MV-4-11 (cell line): ENCODE results near the gene RNF26.
A peak's percentile ranks its signal among the peaks of the same experiment; 100 is the strongest.
"Not testable (repeated sequence)": the region's sequence is repeated elsewhere in the genome, so short reads cannot be mapped to it uniquely, and the experiment has no call there.

ENCODE experiments used
- DNase-seq: peaks from one replicate; lab custom pipeline; 2025; lab: John Stamatoyannopoulos, UW

Gene RNF26

GRCh38 chr11:119371778-119372182 is 37.5 kb downstream of the RNF26 start:
- peak; percentile 45 for DNase-seq

GRCh38 chr11:119372260-119373058 is 38.1 kb downstream of the RNF26 start:
- DNase-seq = no peak

- no peak for DNase-seq
Observed at GRCh38 chr11:119373059-119373920, 39.0 kb downstream of the RNF26 start.

DNA sequence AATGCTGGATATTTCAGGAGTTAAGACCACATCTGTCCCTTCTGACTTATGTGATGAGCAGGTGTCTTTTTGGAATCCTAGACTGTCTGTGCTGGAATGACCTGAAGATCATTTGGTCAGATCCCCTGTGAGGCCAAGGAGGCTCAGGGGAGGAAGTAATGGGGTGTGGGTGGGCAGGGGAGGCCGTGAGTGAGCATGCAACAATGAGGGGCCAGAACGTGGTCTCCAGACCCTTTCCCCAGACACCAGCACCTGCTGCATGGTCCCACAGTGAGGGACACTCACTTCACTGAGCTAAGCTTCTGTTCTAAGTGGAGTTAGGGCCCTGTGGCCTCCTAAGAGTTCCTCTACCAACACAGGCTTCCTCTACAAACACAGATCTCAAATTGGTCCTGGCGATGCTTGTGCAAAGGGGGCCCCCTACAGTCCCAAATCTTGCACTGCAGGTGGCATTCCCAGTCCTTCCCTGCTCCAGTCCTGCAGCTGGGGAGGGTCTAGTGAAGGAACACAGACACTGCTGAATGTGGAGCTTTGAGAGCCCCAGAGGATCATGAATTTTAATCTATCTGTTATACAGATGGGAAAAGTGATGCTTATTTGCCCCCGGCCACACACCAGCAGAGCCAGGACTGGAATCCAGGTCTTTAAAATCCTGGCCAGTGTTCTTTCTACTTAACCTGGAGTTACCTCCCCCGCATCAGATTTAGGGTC is 39.7 kb downstream of the RNF26 start:
- DNase-seq = peak; percentile 49

- DNase-seq = peak; percentile 4
Observed at GRCh38 chr11:119374632-119375336, 40.5 kb downstream of the RNF26 start.

GRCh38 chr11:119375337-119376196 is 41.2 kb downstream of the RNF26 start:
- no peak for DNase-seq

DNA sequence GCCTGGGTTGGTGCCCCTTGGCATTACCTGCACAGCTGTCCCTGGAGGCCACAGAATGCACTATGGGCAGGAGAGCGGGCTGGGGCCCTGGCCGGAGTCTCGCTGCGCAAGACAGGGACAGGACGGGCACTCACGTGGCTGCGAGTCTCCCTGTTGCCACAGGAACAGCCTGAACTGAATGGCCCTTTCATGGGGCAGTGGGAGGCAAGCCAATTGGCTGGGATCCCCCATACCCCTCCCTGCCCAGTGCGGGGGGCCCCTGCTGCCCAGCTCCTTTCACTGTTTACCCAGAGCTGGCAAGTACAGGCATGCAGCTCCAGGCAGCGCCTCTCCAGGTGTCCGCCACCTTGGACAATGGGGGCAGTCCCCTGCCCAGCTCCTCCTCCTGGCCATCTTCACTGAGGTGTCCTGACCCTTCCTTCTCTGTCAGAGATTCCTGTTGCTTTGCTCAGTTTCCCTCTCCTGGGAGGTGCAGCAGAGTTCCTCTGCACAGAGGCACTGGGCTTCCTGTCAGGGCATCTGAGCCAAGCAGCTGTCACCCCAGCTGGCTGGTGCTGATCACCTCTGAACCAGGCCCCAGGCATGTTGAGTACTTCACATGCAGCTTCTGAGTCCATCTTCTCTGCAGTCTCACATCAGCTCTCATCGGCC is 42.0 kb downstream of the RNF26 start:
- no peak for DNase-seq

GRCh38 chr11:119377112-119377901 is 43.0 kb downstream of the RNF26 start:
- DNase-seq = no peak

- no peak for DNase-seq
Observed at GRCh38 chr11:119377961-119378667, 43.8 kb downstream of the RNF26 start.

DNA sequence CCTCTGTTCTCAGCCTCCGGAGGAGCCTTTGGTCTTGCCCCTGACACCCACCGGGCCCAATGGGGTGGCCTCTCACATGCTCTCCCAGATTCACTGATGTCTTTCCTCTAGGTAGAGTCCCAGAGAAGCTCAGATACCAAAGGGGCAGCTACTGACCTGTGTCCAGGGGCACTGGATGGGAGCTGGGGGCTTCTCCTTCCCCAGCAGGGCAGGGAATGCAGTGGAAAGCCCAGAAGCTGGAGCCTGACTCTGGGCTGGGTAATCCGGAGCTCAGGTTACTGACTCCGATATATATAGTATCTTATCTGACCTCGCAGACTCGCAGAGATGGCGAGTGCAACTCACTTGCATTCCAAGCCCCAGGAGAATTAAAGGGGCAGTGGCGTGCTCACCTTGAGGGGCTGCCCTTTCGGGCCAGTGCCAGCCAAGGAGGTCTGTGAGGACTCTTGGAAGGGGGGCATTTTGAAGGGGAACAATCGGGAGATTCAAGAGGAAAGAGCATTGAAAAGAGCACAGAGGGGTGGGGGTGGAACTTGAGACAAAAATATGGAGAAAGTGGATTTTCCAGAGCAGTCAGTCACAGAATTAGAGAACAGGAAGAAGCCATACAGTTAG is 44.6 kb downstream of the RNF26 start:
- DNase-seq = no peak

GRCh38 chr11:119380160-119380826 is 46.0 kb downstream of the RNF26 start:
- no peak for DNase-seq

DNA sequence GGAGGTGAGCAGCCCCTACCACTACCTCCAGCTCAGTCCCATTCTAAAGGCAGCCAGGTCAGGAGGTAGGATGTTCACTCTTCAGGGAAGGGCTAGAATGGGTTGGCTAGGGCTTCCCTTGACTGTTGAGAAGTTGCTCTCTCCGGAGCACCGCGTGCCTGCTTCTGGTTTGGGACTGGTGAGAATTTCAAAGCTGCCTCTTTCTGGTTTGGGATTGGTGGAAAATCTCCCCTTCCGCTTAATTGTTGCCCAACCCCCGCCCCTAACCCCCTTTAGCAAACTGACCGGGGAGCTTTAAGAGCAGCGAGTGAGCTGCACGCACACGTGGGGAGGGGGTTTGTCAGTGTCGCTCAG is 46.5 kb downstream of the RNF26 start:
- peak; percentile 17 for DNase-seq

DNA sequence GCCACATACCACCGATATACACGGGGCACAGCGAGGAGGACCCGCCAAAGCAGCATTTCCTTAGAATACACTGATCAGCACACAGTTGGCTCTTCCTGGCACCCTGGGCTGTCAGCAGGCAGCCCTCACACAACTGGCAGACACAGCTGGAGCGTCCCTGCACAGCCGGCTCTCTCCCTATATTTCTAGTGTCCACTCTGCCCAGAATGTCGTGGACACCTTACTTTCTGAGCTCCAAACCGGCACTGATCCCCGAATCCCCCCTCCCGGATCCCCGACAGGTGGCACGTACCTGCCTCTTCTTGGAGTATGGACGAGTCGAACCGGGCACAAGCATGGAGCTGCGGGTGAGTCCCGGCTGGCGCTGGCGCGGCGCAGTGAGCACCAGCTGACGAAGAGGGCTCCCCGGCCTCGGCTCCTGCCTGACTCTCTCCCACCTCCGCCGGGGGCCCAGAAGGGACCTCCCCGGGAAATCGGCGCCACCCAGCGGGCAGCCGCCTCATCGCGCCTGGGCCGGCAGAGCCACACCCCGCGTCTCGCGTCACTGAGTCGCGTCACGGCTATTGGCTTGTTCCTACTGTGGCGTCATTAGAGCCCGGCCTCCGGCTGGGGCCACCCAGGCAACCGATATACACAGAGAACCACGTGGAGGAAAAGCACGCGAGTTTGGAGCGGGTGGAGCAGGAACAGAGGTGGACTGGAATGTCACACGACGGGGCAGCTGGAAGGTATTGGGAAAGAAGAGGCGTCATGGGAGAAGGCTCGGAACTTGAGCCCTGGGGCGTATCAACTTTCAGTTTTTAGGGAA is 47.1 kb downstream of the RNF26 start, which contains the start of gene USP2:
Gene USP2 (minus strand): TSS at position 510 of the 808 bp plus-strand sequence. CDS start 8,210 bp downstream, outside the sequence.
- peak; percentile 92 for DNase-seq

GRCh38 chr11:119382101-119382500 is 47.8 kb downstream of the RNF26 start:
- no peak for DNase-seq

DNA sequence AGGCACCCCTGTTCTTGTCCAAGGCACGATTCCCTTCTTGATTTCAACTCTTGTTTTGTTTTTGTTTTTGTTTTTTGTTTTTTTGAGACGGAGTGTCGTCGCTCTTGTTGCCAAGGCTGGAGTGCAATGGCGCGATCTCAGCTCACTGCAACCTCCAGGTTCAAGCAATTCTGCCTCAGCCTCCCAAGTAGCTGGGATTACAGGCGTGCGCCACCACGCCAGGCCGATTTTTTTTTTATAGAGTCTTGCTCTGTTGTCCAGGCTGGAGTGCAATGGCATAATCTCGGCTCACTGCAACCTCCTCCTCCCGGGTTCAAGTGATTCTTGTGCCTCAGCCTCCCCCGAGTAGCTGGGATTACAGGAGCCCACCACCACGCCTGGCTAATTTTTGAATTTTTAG is 48.2 kb downstream of the RNF26 start:
- DNase-seq = not testable (repeated sequence)

GRCh38 chr11:119384332-119384731 is 50.0 kb downstream of the RNF26 start:
- DNase-seq = no peak
